Kidney epithelial cell (primary cell): ENCODE measurements around the gene TXNL1. TPM values are rescaled to one million over a fixed set of nuclear protein-coding genes. Genes with fewer than 3 reads are reported as not detected.

Experiments used
- DNase-seq: peaks from one replicate; pipeline ENCODE4 v3.0.0-alpha.2; 2010; ENCODE audit warnings: low read depth
- H3K27me3 ChIP-seq: 2 replicates; pipeline ENCODE4 v1.6.0; 2011; ENCODE audit warnings: low read length; ENCODE audit not compliant: control insufficient read depth, insufficient read depth
- H3K36me3 ChIP-seq: 2 replicates; pipeline ENCODE4 v1.5.1; 2011; ENCODE audit warnings: low read length; ENCODE audit not compliant: control insufficient read depth, insufficient read depth
- H3K4me3 ChIP-seq: 2 replicates; pipeline ENCODE4 v1.5.1; 2011; ENCODE audit warnings: low read depth, mild to moderate bottlenecking, control low read depth, low read length
- CTCF ChIP-seq: IDR thresholded peaks from 2 replicates; pipeline ENCODE4 v1.5.1; 2011; ENCODE audit warnings: mild to moderate bottlenecking, moderate library complexity, low read length, control low read depth, inconsistent platforms; ENCODE audit not compliant: insufficient read depth, poor library complexity, severe bottlenecking
- total RNA-seq: library from RNA; depleted of rRNA; stranded (reverse); fragments of >200 nt; gene quantifications from 2 replicates; pipeline ENCODE4 v1.2.3, GENCODE V29; 2015

TXNL1 gene
- total RNA-seq, 1 donor from 2014 or later = 76.1 TPM

- no peak for TF ChIP-seq CTCF
- no peaks in the 10 kb centered on the region for H3K27me3 ChIP-seq
Measured at GRCh38 chr18:56649996-56650395, 11.6 kb upstream of the TXNL1 start.

GRCh38 chr18:56647951-56648893, 9.8 kb upstream of the TXNL1 start:
- TF ChIP-seq CTCF = no peak
- Histone ChIP-seq H3K36me3 (no peaks in the 10 kb centered on the region), H3K27me3 (no peaks in the 10 kb centered on the region), H3K4me3 (no peak overlapping the region)
- DNase-seq = no peak

More at GRCh38 chr18:56649996-56650395, 11.6 kb upstream of the TXNL1 start:
- Histone ChIP-seq H3K36me3 (no peaks in the 10 kb centered on the region), H3K4me3 (no peak overlapping the region)
- DNase-seq = no peak

GRCh38 chr18:56647071-56647470, 8.7 kb upstream of the TXNL1 start:
- DNase-seq = no peak
- Histone ChIP-seq H3K36me3 (no peaks in the 10 kb centered on the region), H3K27me3 (no peaks in the 10 kb centered on the region), H3K4me3 (no peak overlapping the region)
- no peak for TF ChIP-seq CTCF

GRCh38 chr18:56645415-56646016, 7.1 kb upstream of the TXNL1 start:
- peak; percentile 44 for TF ChIP-seq CTCF
- Histone ChIP-seq H3K27me3 (no peaks in the 10 kb centered on the region), H3K4me3 (no peak overlapping the region), H3K36me3 (no peaks in the 10 kb centered on the region)
- no peak for DNase-seq

GRCh38 chr18:56643381-56643780, 5.0 kb upstream of the TXNL1 start:
- Histone ChIP-seq H3K27me3 (no peaks in the 10 kb centered on the region), H3K36me3 (no peaks in the 10 kb centered on the region), H3K4me3 (no peak overlapping the region)
- no peak for TF ChIP-seq CTCF
- DNase-seq = no peak
